ENCODE data around the gene LCP2. TPM values are rescaled to one million over a fixed set of nuclear protein-coding genes. Genes with fewer than 3 reads are reported as not detected.

The LCP2 gene
- total RNA-seq, 6 donors from 2014 or later, result 43.0 to 148 (median 68.6) TPM

- DNase-seq (peak in 1 of 2 donors; percentile 75), ATAC-seq (ENCODE audit: low FRiP score in 2 of 2) (peak in 1 of 2 donors; percentile 24)
- peaks cover 11 to 30% (median 27%) of the 10 kb centered on the region in 4 donors for H3K4me1 ChIP-seq
- H3K27me3 ChIP-seq, result no peaks in the 10 kb centered on the region
- 53 to 75% methylated on average over 3 to 7 of the region's 7 CpGs for WGBS, 2 donors
- H3K27ac ChIP-seq, result peak overlapping the region; percentile 10 to 85 (median 72)
- TF ChIP-seq POLR2AphosphoS5 (IDR thresholded peaks at IDR 0.05) (peak; percentile 14 to 40), CTCF (IDR thresholded peaks at IDR 0.05) (no peak), POLR2A (IDR thresholded peaks at IDR 0.05) (peak in 1 of 4 donors; percentile 20), EP300 (IDR thresholded peaks at IDR 0.05) (no peak)
- no peak overlapping the region for H3K4me3 ChIP-seq
- no peaks in the 10 kb centered on the region for H3K9me3 ChIP-seq
- H3K36me3 ChIP-seq, result no peaks in the 10 kb centered on the region
These were observed 2.9 kb upstream of the LCP2 start for GRCh38 chr5:170300361-170301013.

- Histone ChIP-seq H3K4me3 (peak overlapping the region; percentile 30 to 70 (median 54)), H3K36me3 (peaks cover 0 to 10% (median 3%) of the 10 kb centered on the region in 4 donors), H3K4me1 (peaks cover 13 to 41% (median 27%) of the 10 kb centered on the region in 4 donors), H3K27me3 (no peaks in the 10 kb centered on the region), H3K27ac (peak overlapping the region; percentile 92 to 95 (median 94)), H3K9me3 (no peaks in the 10 kb centered on the region)
- DNase-seq (no peak), ATAC-seq (ENCODE audit: low FRiP score in 2 of 2) (peak; percentile 47 to 50)
- WGBS, 2 donors, result 40 to 53% methylated on average over 12 of the region's 12 CpGs
- TF ChIP-seq POLR2AphosphoS5 (IDR thresholded peaks at IDR 0.05), result peak in 1 of 2 donors; percentile 4
- TF ChIP-seq POLR2A (IDR thresholded peaks at IDR 0.05), result no peak
These were observed 515 bp downstream of the LCP2 start for GRCh38 chr5:170296935-170297588.

GRCh38 chr5:170296036-170296934 lies 1.3 kb downstream of the LCP2 start:
- peak in 1 of 2 donors; percentile 6 for ATAC-seq (ENCODE audit: low FRiP score in 2 of 2)
- Histone ChIP-seq H3K36me3 (peaks cover 0 to 14% (median 3%) of the 10 kb centered on the region in 4 donors), H3K27me3 (no peaks in the 10 kb centered on the region), H3K4me3 (peak overlapping the region; percentile 30 to 70 (median 54)), H3K4me1 (peaks cover 21 to 41% (median 29%) of the 10 kb centered on the region in 4 donors), H3K9me3 (no peaks in the 10 kb centered on the region), H3K27ac (peak overlapping the region; percentile 92 to 95 (median 94))
- TF ChIP-seq POLR2AphosphoS5 (IDR thresholded peaks at IDR 0.05), result peak in 1 of 2 donors; percentile 30
- TF ChIP-seq EP300 (IDR thresholded peaks at IDR 0.05), result no peak
- DNase-seq, result no peak
- WGBS, 2 donors, result 50 to 67% methylated on average over 13 of the region's 13 CpGs

GRCh38 chr5:170294556-170294955 lies 3.0 kb downstream of the LCP2 start:
- peak overlapping the region in 3 of 4 donors; percentile 49 to 70 (median 60) for H3K4me3 ChIP-seq
- no peak for DNase-seq
- peaks cover 33 to 53% (median 40%) of the 10 kb centered on the region in 4 donors for H3K4me1 ChIP-seq
- H3K27ac ChIP-seq, result peak overlapping the region in 2 of 4 donors; percentile 94
- H3K36me3 ChIP-seq, result peaks cover 0 to 24% (median 5%) of the 10 kb centered on the region in 4 donors
- no peak for TF ChIP-seq POLR2A (IDR thresholded peaks at IDR 0.05)
- no peak for TF ChIP-seq POLR2AphosphoS5 (IDR thresholded peaks at IDR 0.05)
- TF ChIP-seq CTCF (IDR thresholded peaks at IDR 0.05), result no peak
- TF ChIP-seq EP300 (IDR thresholded peaks at IDR 0.05), result no peak
- H3K27me3 ChIP-seq, result no peaks in the 10 kb centered on the region
- peaks cover 0 to 3% (median 0%) of the 10 kb centered on the region in 4 donors for H3K9me3 ChIP-seq
- ATAC-seq (ENCODE audit: low FRiP score in 2 of 2), result no peak

- Histone ChIP-seq H3K4me1 (peaks cover 38 to 57% (median 44%) of the 10 kb centered on the region in 4 donors), H3K9me3 (peaks cover 0 to 3% (median 0%) of the 10 kb centered on the region in 4 donors), H3K27me3 (no peaks in the 10 kb centered on the region), H3K36me3 (peaks cover 0 to 28% (median 5%) of the 10 kb centered on the region in 4 donors), H3K27ac (peak overlapping the region in 1 of 4 donors; percentile 94), H3K4me3 (peak overlapping the region in 2 of 4 donors; percentile 10 to 70)
- WGBS, 2 donors, result 80 to 86% methylated on average over 3 of the region's 3 CpGs
- no peak for ATAC-seq (ENCODE audit: low FRiP score in 2 of 2)
- TF ChIP-seq POLR2A (IDR thresholded peaks at IDR 0.05) (no peak), CTCF (IDR thresholded peaks at IDR 0.05) (no peak), EP300 (IDR thresholded peaks at IDR 0.05) (no peak), POLR2AphosphoS5 (IDR thresholded peaks at IDR 0.05) (no peak)
- no peak for DNase-seq
These were observed 3.5 kb downstream of the LCP2 start for GRCh38 chr5:170294057-170294456.

Data from upper lobe of left lung (tissue), 6 donors.